Endothelial cell of umbilical vein (primary cell): ENCODE data around the gene MCCD1.

Experiments used
- CTCF ChIP-seq, 2 donors: IDR thresholded peaks; 1 replicate in 1 of 2; 2 replicates in 1 of 2; pipeline ENCODE4 v1.5.1; 2011; ENCODE audit warnings: low read length in 2 of 2, mild to moderate bottlenecking in 2 of 2, moderate library complexity in 2 of 2, control low read depth in 1 of 2, inconsistent platforms in 1 of 2, low read depth in 1 of 2; ENCODE audit not compliant: insufficient read depth in 1 of 2; ENCODE audit errors: extremely low read depth in 1 of 2
- POLR2AphosphoS5 ChIP-seq: IDR thresholded peaks from 2 replicates; pipeline ENCODE4 v1.6.1; 2012; ENCODE audit warnings: low read depth, mild to moderate bottlenecking, control low read depth, low read length, moderate library complexity; ENCODE audit not compliant: insufficient read depth

- TF ChIP-seq CTCF (IDR thresholded peaks at IDR 0.05; ENCODE audit: extremely low read depth in 1 of 2, insufficient read depth in 1 of 2, low read depth in 1 of 2, low read length in 2 of 2) = no peak
- peak; percentile 22 for TF ChIP-seq POLR2AphosphoS5
Measured at GRCh38 chr6:31530659-31531058, 1.9 kb downstream of the MCCD1 start.
